Right atrium auricular region (tissue), 2 donors: Measurements from ENCODE around the gene IL1A. TPM values are rescaled to one million over a fixed set of nuclear protein-coding genes. Genes with fewer than 3 reads are reported as not detected.

Experiments used
- DNase-seq: peaks from one replicate; pipeline ENCODE4 v3.0.0-alpha.2; 2019; ENCODE audit warnings: low spot score
- H3K27ac ChIP-seq, 2 donors: fragments of 200-600 bp; sonication (generic); 1 replicate in 1 of 2; 2 replicates in 1 of 2; pipeline ENCODE4 v1.5.1; 2016 to 2019
- H3K27me3 ChIP-seq, 2 donors: fragments of 200-600 bp; sonication (generic); one replicate each; pipeline versions ENCODE4 v1.5.1 to v1.6.0; 2017 to 2019
- H3K36me3 ChIP-seq: fragments of 200-600 bp; sonication (generic); one replicate; pipeline ENCODE4 v1.5.1; 2016
- H3K4me1 ChIP-seq, 2 donors: fragments of 200-600 bp; sonication (generic); one replicate each; pipeline versions ENCODE4 v1.5.1 to v1.6.0; 2017 to 2019
- H3K4me3 ChIP-seq, 2 donors: fragments of 200-600 bp; sonication (generic); 1 replicate in 1 of 2; 2 replicates in 1 of 2; pipeline ENCODE4 v1.5.1; 2017 to 2019; ENCODE audit warnings: mild to moderate bottlenecking in 1 of 2, moderate library complexity in 1 of 2
- H3K9me3 ChIP-seq, 2 donors: fragments of 200-600 bp; sonication (generic); one replicate each; pipeline ENCODE4 v1.5.1; 2019
- CTCF ChIP-seq, 2 donors: fragments of 200-600 bp; sonication (generic); IDR thresholded peaks; one replicate each; pipeline ENCODE4 v1.5.1; 2019; ENCODE audit warnings: antibody characterized with exemption in 2 of 2
- total RNA-seq, 2 donors: library from RNA; depleted of rRNA; stranded (reverse); fragments of >200 nt; gene quantifications; one replicate each; pipeline ENCODE4 v1.1.0, GENCODE V29; 2016

The IL1A gene
- total RNA-seq, 2 donors from 2014 or later, result not detected

GRCh38 chr2:112731479-112731878 is 52.8 kb downstream of the IL1A start:
- Histone ChIP-seq H3K4me3 (no peak overlapping the region), H3K27ac (no peak overlapping the region), H3K9me3 (no peaks in the 10 kb centered on the region), H3K4me1 (peaks cover 0 to 2% of the 10 kb centered on the region in 2 donors), H3K27me3 (no peaks in the 10 kb centered on the region), H3K36me3 (no peaks in the 10 kb centered on the region)
- DNase-seq, result no peak
- TF ChIP-seq CTCF (IDR thresholded peaks at IDR 0.05), result no peak

GRCh38 chr2:112730791-112731190 is 53.5 kb downstream of the IL1A start:
- no peak for DNase-seq
- H3K4me1 ChIP-seq, result peaks cover 0 to 3% of the 10 kb centered on the region in 2 donors
- TF ChIP-seq CTCF (IDR thresholded peaks at IDR 0.05), result no peak
- no peak overlapping the region for H3K27ac ChIP-seq
- H3K36me3 ChIP-seq, result no peaks in the 10 kb centered on the region
- no peak overlapping the region for H3K4me3 ChIP-seq
- H3K27me3 ChIP-seq, result no peaks in the 10 kb centered on the region
- H3K9me3 ChIP-seq, result no peaks in the 10 kb centered on the region

GRCh38 chr2:112730216-112730615 is 54.1 kb downstream of the IL1A start:
- TF ChIP-seq CTCF (IDR thresholded peaks at IDR 0.05), result no peak
- no peaks in the 10 kb centered on the region for H3K9me3 ChIP-seq
- H3K36me3 ChIP-seq, result no peaks in the 10 kb centered on the region
- no peak overlapping the region for H3K27ac ChIP-seq
- no peaks in the 10 kb centered on the region for H3K27me3 ChIP-seq
- no peak for DNase-seq
- no peak overlapping the region for H3K4me3 ChIP-seq
- peaks cover 0 to 3% of the 10 kb centered on the region in 2 donors for H3K4me1 ChIP-seq

GRCh38 chr2:112728378-112729175 is 55.7 kb downstream of the IL1A start:
- Histone ChIP-seq H3K27ac (no peak overlapping the region), H3K9me3 (no peaks in the 10 kb centered on the region), H3K36me3 (no peaks in the 10 kb centered on the region), H3K27me3 (no peaks in the 10 kb centered on the region), H3K4me1 (peaks cover 0 to 3% of the 10 kb centered on the region in 2 donors), H3K4me3 (no peak overlapping the region)
- DNase-seq, result no peak
- TF ChIP-seq CTCF (IDR thresholded peaks at IDR 0.05), result no peak

GRCh38 chr2:112728029-112728362 is 56.3 kb downstream of the IL1A start:
- no peak for DNase-seq
- Histone ChIP-seq H3K4me1 (peaks cover 0 to 3% of the 10 kb centered on the region in 2 donors), H3K9me3 (no peaks in the 10 kb centered on the region), H3K36me3 (no peaks in the 10 kb centered on the region), H3K27me3 (no peaks in the 10 kb centered on the region), H3K27ac (no peak overlapping the region), H3K4me3 (no peak overlapping the region)
- TF ChIP-seq CTCF (IDR thresholded peaks at IDR 0.05), result no peak
